GM21515 (cell line): Measurements from ENCODE around the gene COASY.

Experiments
- ATAC-seq: cut with Tn5 transposase; IDR thresholded peaks from one replicate; pipeline ENCODE4 v1.9.1; 2021; ENCODE audit not compliant: unreplicated experiment

The COASY gene

GRCh38 chr17:42609814-42610801, 48.2 kb downstream of the COASY start:
- peak; percentile 10 for ATAC-seq

GRCh38 chr17:42612013-42612412, 50.1 kb downstream of the COASY start:
- ATAC-seq, result no peak

- no peak for ATAC-seq
Measured at GRCh38 chr17:42613699-42614295, 51.8 kb downstream of the COASY start.
